ENCODE measurements around the gene PRKCE.

GRCh38 chr2:46198966-46199365 is 547.5 kb downstream of the PRKCE start:
- TF ChIP-seq GATA2 (IDR thresholded peaks at IDR 0.05; ENCODE audit: low read depth, low read length) (no peak), GATA3 (IDR thresholded peaks at IDR 0.05; ENCODE audit: low read depth, low read length) (no peak)
